Globus pallidus (tissue), 1 donor: ENCODE data around the gene ANK3.

ENCODE experiments used
- DNase-seq: peaks from one replicate; pipeline ENCODE4 v3.0.0-alpha.2; 2015; ENCODE audit warnings: low spot score

ANK3 gene

GRCh38 chr10:60224066-60224705 lies 165.5 kb downstream of the ANK3 start:
- no peak for DNase-seq

GRCh38 chr10:60222047-60222446 lies 167.6 kb downstream of the ANK3 start:
- no peak for DNase-seq

- DNase-seq: no peak
Measured at GRCh38 chr10:60212195-60212594, 177.5 kb downstream of the ANK3 start.

GRCh38 chr10:60209874-60210570 lies 179.7 kb downstream of the ANK3 start:
- no peak for DNase-seq

- DNase-seq: peak; percentile 49
Measured at GRCh38 chr10:60208676-60209269, 180.9 kb downstream of the ANK3 start.

- DNase-seq: no peak
Measured at GRCh38 chr10:60207894-60208293, 181.8 kb downstream of the ANK3 start.

- no peak for DNase-seq
Measured at GRCh38 chr10:60206735-60207134, 182.9 kb downstream of the ANK3 start.

- DNase-seq: no peak
Measured at GRCh38 chr10:60205741-60206140, 183.9 kb downstream of the ANK3 start.

- DNase-seq: peak; percentile 55
Measured at GRCh38 chr10:60203993-60204618, 185.6 kb downstream of the ANK3 start.

GRCh38 chr10:60200682-60201053 lies 189.0 kb downstream of the ANK3 start:
- DNase-seq: no peak

GRCh38 chr10:60200012-60200681 lies 189.5 kb downstream of the ANK3 start:
- no peak for DNase-seq

GRCh38 chr10:60197206-60197605 lies 192.5 kb downstream of the ANK3 start:
- no peak for DNase-seq

GRCh38 chr10:60194421-60194820 lies 195.3 kb downstream of the ANK3 start:
- DNase-seq: no peak

GRCh38 chr10:60192946-60193345 lies 196.7 kb downstream of the ANK3 start:
- DNase-seq: no peak

- DNase-seq: no peak
Measured at GRCh38 chr10:60189861-60190475, 199.7 kb downstream of the ANK3 start.

GRCh38 chr10:60188548-60188947 lies 201.1 kb downstream of the ANK3 start:
- DNase-seq: no peak

GRCh38 chr10:60187691-60188090 lies 202.0 kb downstream of the ANK3 start:
- DNase-seq: no peak

- peak; percentile 50 for DNase-seq
Measured at GRCh38 chr10:60186315-60187071, 203.2 kb downstream of the ANK3 start.

- no peak for DNase-seq
Measured at GRCh38 chr10:60185421-60185820, 204.3 kb downstream of the ANK3 start.

- DNase-seq: no peak
Measured at GRCh38 chr10:60182691-60183090, 207.0 kb downstream of the ANK3 start.

GRCh38 chr10:60176925-60177324 lies 212.8 kb downstream of the ANK3 start:
- DNase-seq: no peak
